Measurements from ENCODE around the gene SMIM24.
"Not testable (repeated sequence)": the region's sequence is repeated elsewhere in the genome, so short reads cannot be mapped to it uniquely, and the experiment has no call there.

SMIM24 gene

DNA sequence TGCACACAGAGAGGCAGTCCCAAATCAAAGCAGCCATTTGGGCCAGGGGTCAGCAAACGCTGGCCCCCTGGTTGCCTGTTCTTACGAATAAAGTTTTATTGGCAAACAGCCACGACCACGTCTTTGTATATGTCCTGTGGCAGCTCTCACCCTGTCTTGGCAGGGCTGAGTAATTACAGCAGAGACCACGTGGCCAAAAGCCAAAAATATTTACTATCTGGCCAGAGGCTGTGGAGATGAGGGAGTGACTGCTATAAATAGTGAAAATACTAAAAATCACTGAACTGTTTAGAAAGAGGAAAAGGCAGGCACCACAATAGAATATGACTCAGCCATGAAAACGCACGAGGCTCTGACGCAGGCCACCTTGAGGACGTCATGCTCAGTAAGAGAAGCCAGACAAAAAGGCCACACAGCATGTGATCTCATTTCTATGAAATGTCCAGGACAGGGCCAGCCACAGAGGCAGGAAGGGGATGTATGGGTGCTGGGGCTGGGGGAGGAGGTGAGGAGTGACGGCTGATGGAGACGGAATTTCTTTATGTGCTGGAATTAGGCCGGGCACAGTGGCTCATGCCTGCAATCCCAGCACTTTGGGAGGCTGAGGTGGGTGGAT is 29.4 kb downstream of the SMIM24 start:
- TF ChIP-seq, protein P1, sequence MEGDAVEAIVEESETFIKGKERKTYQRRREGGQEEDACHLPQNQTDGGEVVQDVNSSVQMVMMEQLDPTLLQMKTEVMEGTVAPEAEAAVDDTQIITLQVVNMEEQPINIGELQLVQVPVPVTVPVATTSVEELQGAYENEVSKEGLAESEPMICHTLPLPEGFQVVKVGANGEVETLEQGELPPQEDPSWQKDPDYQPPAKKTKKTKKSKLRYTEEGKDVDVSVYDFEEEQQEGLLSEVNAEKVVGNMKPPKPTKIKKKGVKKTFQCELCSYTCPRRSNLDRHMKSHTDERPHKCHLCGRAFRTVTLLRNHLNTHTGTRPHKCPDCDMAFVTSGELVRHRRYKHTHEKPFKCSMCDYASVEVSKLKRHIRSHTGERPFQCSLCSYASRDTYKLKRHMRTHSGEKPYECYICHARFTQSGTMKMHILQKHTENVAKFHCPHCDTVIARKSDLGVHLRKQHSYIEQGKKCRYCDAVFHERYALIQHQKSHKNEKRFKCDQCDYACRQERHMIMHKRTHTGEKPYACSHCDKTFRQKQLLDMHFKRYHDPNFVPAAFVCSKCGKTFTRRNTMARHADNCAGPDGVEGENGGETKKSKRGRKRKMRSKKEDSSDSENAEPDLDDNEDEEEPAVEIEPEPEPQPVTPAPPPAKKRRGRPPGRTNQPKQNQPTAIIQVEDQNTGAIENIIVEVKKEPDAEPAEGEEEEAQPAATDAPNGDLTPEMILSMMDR (IDR thresholded peaks at IDR 0.05; ENCODE audit: low read depth, low read length), result no peak
- no peak for TF ChIP-seq EZH2phosphoT487 (IDR thresholded peaks at IDR 0.05; ENCODE audit: low read depth)
- Histone ChIP-seq H4K20me1 (ENCODE audit: insufficient read depth, low read length) (peaks cover 10% of the 10 kb centered on the region), H3K79me2 (ENCODE audit: low read length) (no peaks in the 10 kb centered on the region; the same call in 1 of the 2 replicates), H3K9ac (ENCODE audit: low read length) (no peak overlapping the region), H3K4me3 (ENCODE audit: low read length) (no peak overlapping the region), H2AFZ (ENCODE audit: low read depth, low read length) (no peak overlapping the region), H3K4me2 (ENCODE audit: low read length) (no peak overlapping the region), H3K36me3 (replicated peaks; ENCODE audit: low read depth, low read length) (peaks cover 51% of the 10 kb centered on the region), H3K4me1 (ENCODE audit: low read length) (no peaks in the 10 kb centered on the region), H3K27ac (ENCODE audit: low read length) (no peak overlapping the region), H3K9me3 (ENCODE audit: insufficient read depth, low read length) (no peaks in the 10 kb centered on the region), H3K27me3 (ENCODE audit: low read depth, low read length) (no peaks in the 10 kb centered on the region)

DNA sequence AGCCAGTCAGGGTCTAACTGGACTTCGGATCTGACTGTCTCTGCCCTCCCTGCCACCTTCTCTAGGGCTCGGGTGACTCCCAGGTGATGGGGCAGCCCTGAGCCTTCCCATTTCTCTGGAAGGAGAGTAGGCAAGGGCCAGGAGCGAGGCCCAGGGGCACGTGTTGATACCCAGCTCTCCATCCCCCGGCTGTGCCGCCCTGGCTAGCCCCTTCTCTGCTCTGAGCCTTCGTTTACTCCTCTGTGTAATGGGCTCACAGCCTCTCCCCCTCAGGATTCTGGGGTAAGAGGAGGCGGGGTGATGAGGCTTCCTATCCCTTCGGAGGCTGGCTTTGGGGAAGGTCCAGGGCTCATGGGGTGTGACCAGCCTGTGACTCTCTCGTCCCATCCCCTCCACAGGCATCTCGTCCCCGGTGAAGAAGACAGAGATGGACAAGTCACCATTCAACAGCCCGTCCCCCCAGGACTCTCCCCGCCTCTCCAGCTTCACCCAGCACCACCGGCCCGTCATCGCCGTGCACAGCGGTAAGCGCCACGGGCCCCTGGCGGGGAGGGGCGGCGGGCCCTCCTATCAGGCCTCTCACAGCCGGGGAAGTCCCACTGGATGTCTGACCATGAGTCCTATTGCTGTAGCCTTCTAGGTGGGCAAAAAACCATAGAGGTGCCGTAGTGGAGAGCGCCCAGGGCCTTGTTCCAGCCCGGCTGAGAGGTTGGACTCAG is 31.6 kb downstream of the SMIM24 start:
- no peaks in the 10 kb centered on the region for H3K9me3 ChIP-seq (ENCODE audit: insufficient read depth, low read length)
- TF ChIP-seq, protein P1 (IDR thresholded peaks at IDR 0.05; ENCODE audit: low read depth, low read length), result no peak
- TF ChIP-seq EZH2phosphoT487 (IDR thresholded peaks at IDR 0.05; ENCODE audit: low read depth), result no peak
- H3K4me3 ChIP-seq (ENCODE audit: low read length), result no peak overlapping the region
- H2AFZ ChIP-seq (ENCODE audit: low read depth, low read length), result no peak overlapping the region
- H3K79me2 ChIP-seq (ENCODE audit: low read length), result peaks cover 6% of the 10 kb centered on the region; the same call in 1 of the 2 replicates
- no peak overlapping the region for H3K9ac ChIP-seq (ENCODE audit: low read length)
- peaks cover 54% of the 10 kb centered on the region for H3K36me3 ChIP-seq (replicated peaks; ENCODE audit: low read depth, low read length)
- peaks cover 16% of the 10 kb centered on the region; the same call in 1 of the 2 replicates for H4K20me1 ChIP-seq (ENCODE audit: insufficient read depth, low read length)
- no peak overlapping the region for H3K27ac ChIP-seq (ENCODE audit: low read length)
- no peak overlapping the region for H3K4me2 ChIP-seq (ENCODE audit: low read length)
- no peaks in the 10 kb centered on the region for H3K4me1 ChIP-seq (ENCODE audit: low read length)
- no peaks in the 10 kb centered on the region for H3K27me3 ChIP-seq (ENCODE audit: low read depth, low read length)

DNA sequence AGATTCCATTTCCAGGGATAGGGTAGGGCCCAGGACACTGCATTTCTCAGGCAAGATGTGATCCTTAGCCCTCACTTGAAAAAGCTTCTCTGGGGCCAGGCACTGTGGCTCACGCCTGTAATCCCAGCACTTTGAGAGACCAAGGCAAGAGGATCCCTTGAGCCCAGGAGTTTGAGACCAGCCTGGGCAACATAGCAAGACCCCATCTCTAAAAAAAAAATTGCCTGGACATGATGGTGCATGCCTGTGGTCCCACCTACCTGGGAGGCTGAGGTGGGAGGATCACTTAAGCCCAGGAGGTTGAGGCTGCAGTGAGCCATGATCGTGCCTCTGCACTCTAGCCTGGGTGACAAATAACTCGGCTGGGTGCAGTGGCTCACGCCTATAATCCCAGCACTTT is 33.7 kb downstream of the SMIM24 start:
- not testable (repeated sequence) for H3K4me3 ChIP-seq (ENCODE audit: low read length); H3K79me2 ChIP-seq (ENCODE audit: low read length); H3K4me1 ChIP-seq (ENCODE audit: low read length); H3K4me2 ChIP-seq (ENCODE audit: low read length); H2AFZ ChIP-seq (ENCODE audit: low read depth, low read length); H3K27me3 ChIP-seq (ENCODE audit: low read depth, low read length); H3K9me3 ChIP-seq (ENCODE audit: insufficient read depth, low read length); H3K9ac ChIP-seq (ENCODE audit: low read length); H3K27ac ChIP-seq (ENCODE audit: low read length)
- Histone ChIP-seq H4K20me1 (ENCODE audit: insufficient read depth, low read length) (peaks cover 16% of the 10 kb centered on the region; the same call in 1 of the 2 replicates), H3K36me3 (replicated peaks; ENCODE audit: low read depth, low read length) (peaks cover 42% of the 10 kb centered on the region)

DNA sequence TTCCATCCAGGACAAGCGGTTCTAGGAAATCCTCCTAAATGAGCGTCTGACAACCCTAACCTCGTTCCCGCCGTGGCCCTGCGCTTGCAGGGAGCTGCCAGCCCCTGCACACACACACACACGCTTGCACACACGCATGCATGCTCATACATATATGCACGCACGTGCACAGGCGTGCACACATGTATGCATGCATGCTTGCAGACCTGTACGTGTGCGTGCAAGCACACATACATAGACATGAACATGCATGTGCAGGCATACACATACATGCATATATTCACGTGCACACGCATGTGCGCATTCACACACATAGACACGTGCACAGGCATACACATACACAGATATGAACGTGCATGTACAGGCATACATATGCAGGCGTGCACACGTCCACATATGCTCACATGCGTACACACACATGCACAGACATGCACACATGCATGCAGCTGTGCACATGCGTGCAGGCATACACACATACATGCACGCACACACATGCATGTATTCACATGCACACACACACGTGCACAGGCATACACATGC is 35.6 kb downstream of the SMIM24 start:
- Histone ChIP-seq H3K9me3 (ENCODE audit: insufficient read depth, low read length) (no peaks in the 10 kb centered on the region), H2AFZ (ENCODE audit: low read depth, low read length) (no peak overlapping the region), H3K36me3 (replicated peaks; ENCODE audit: low read depth, low read length) (peaks cover 45% of the 10 kb centered on the region), H3K27ac (ENCODE audit: low read length) (no peak overlapping the region), H3K27me3 (ENCODE audit: low read depth, low read length) (no peaks in the 10 kb centered on the region), H4K20me1 (ENCODE audit: insufficient read depth, low read length) (peaks cover 18% of the 10 kb centered on the region; the same call in 1 of the 2 replicates), H3K4me3 (ENCODE audit: low read length) (no peak overlapping the region), H3K9ac (ENCODE audit: low read length) (no peak overlapping the region), H3K79me2 (ENCODE audit: low read length) (peaks cover 13% of the 10 kb centered on the region; the same call in 1 of the 2 replicates), H3K4me1 (ENCODE audit: low read length) (no peaks in the 10 kb centered on the region), H3K4me2 (ENCODE audit: low read length) (no peak overlapping the region)
- no peak for TF ChIP-seq EZH2phosphoT487 (IDR thresholded peaks at IDR 0.05; ENCODE audit: low read depth)
- TF ChIP-seq, protein P1 (IDR thresholded peaks at IDR 0.05; ENCODE audit: low read depth, low read length), result no peak
